Chondrocyte (in vitro differentiated cells): ENCODE data around the gene LPIN3. TPM values are rescaled to one million over a fixed set of nuclear protein-coding genes. Genes with fewer than 3 reads are reported as not detected.

Source experiments
- DNase-seq: peaks from one replicate; pipeline ENCODE4 v3.0.0; 2021; ENCODE audit warnings: mixed read lengths, low spot score
- H3K27ac Mint-ChIP-seq: one replicate; pipeline ENCODE4 v1.8.0; 2021; ENCODE audit warnings: mild to moderate bottlenecking, moderate library complexity, mixed read lengths; ENCODE audit not compliant: unreplicated experiment
- H3K27me3 Mint-ChIP-seq: 2 replicates; pipeline ENCODE4 v1.8.0; 2021; ENCODE audit warnings: low read depth, mixed read lengths
- H3K36me3 Mint-ChIP-seq: 2 replicates; pipeline ENCODE4 v1.8.0; 2021; ENCODE audit warnings: low read depth, mixed read lengths
- H3K4me1 Mint-ChIP-seq: 2 replicates; pipeline ENCODE4 v1.8.0; 2021; ENCODE audit warnings: low read depth, mild to moderate bottlenecking, mixed read lengths
- H3K4me3 Mint-ChIP-seq: one replicate; pipeline ENCODE4 v1.8.0; 2021; ENCODE audit warnings: mild to moderate bottlenecking, moderate library complexity, mixed read lengths; ENCODE audit not compliant: unreplicated experiment
- H3K9me3 Mint-ChIP-seq: 2 replicates; pipeline ENCODE4 v1.8.0; 2021; ENCODE audit warnings: low read depth, mixed read lengths
- total RNA-seq: library from RNA; stranded (reverse); gene quantifications from 3 replicates; pipeline ENCODE4 v1.2.1, GENCODE V29; 2021
- TF ChIP-seq, protein P1 (sequence below): fragments of 200-600 bp; sonication (generic); IDR thresholded peaks from 2 replicates; pipeline ENCODE4 v1.5.0; 2021; ENCODE audit warnings: antibody characterized with exemption, mild to moderate bottlenecking, moderate library complexity

The LPIN3 gene
- total RNA-seq, 1 donor from 2014 or later = 3.3 TPM

DNA sequence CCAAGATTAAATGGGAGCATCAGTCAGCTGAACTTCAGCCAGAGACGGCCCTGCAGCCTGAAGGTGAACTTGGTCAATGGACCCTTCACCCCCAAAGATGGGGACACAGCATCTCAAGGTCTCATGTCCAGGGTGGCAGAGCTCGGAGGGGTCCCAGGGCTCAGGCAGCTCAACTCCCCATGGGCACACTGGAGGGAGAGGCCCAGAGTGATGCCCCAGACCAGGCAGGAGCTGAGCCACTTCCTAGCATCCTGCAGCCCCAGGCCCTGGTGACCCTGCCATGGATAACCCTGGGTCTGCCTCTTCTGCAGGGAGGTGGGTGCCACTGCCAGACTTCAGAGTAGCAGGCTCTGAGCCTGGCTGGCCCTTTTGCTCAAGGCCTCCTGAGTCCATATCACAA is 53.5 kb downstream of the LPIN3 start:
- TF ChIP-seq, protein P1, sequence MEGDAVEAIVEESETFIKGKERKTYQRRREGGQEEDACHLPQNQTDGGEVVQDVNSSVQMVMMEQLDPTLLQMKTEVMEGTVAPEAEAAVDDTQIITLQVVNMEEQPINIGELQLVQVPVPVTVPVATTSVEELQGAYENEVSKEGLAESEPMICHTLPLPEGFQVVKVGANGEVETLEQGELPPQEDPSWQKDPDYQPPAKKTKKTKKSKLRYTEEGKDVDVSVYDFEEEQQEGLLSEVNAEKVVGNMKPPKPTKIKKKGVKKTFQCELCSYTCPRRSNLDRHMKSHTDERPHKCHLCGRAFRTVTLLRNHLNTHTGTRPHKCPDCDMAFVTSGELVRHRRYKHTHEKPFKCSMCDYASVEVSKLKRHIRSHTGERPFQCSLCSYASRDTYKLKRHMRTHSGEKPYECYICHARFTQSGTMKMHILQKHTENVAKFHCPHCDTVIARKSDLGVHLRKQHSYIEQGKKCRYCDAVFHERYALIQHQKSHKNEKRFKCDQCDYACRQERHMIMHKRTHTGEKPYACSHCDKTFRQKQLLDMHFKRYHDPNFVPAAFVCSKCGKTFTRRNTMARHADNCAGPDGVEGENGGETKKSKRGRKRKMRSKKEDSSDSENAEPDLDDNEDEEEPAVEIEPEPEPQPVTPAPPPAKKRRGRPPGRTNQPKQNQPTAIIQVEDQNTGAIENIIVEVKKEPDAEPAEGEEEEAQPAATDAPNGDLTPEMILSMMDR = no peak
- no peak overlapping the region for H3K4me3 Mint-ChIP-seq
- H3K4me1 Mint-ChIP-seq = peaks cover 11% of the 10 kb centered on the region
- H3K27me3 Mint-ChIP-seq = no peaks in the 10 kb centered on the region
- H3K36me3 Mint-ChIP-seq = no peaks in the 10 kb centered on the region
- no peak overlapping the region for H3K27ac Mint-ChIP-seq
- no peak for DNase-seq
- no peaks in the 10 kb centered on the region for H3K9me3 Mint-ChIP-seq

DNA sequence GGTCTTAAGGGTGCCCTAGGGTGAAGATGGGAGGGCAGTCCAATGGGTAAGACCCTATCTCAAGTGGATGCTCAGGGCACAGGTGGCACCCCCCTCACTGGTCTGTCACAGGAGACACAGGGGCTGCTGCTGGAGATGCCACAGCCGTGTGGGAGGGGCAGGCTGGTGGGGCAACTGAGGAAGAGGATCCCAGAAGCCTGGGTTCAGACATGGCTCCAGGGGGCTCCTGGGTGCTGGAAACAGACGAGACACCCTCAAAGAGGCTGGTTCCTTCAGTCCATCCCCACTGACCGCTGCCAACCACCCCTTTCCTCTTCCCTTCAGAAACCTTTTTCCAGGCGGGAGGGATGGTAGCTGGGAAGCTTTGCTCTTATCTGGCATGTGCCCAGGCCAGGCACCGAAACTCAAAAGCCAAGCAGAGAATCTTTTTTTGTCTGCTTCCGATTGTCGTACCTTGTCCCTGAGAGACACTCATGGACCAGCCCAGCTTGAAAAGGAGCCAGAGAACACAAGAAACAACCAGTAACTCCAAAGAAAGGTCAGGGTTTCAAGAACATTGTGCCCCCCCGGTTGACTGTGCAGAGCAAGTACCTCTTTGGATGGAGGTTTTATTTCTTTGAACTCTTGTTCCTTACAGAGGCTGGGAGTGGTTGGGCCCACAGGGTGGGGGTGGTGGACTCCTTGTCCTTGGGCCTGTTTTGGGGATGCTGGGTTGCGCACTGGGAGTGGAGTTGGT is 54.5 kb downstream of the LPIN3 start:
- no peak overlapping the region for H3K27ac Mint-ChIP-seq
- H3K36me3 Mint-ChIP-seq = no peaks in the 10 kb centered on the region
- TF ChIP-seq, protein P1 = no peak
- no peak for DNase-seq
- no peaks in the 10 kb centered on the region for H3K27me3 Mint-ChIP-seq
- H3K4me1 Mint-ChIP-seq = peaks cover 11% of the 10 kb centered on the region
- H3K4me3 Mint-ChIP-seq = no peak overlapping the region
- no peaks in the 10 kb centered on the region for H3K9me3 Mint-ChIP-seq

DNA sequence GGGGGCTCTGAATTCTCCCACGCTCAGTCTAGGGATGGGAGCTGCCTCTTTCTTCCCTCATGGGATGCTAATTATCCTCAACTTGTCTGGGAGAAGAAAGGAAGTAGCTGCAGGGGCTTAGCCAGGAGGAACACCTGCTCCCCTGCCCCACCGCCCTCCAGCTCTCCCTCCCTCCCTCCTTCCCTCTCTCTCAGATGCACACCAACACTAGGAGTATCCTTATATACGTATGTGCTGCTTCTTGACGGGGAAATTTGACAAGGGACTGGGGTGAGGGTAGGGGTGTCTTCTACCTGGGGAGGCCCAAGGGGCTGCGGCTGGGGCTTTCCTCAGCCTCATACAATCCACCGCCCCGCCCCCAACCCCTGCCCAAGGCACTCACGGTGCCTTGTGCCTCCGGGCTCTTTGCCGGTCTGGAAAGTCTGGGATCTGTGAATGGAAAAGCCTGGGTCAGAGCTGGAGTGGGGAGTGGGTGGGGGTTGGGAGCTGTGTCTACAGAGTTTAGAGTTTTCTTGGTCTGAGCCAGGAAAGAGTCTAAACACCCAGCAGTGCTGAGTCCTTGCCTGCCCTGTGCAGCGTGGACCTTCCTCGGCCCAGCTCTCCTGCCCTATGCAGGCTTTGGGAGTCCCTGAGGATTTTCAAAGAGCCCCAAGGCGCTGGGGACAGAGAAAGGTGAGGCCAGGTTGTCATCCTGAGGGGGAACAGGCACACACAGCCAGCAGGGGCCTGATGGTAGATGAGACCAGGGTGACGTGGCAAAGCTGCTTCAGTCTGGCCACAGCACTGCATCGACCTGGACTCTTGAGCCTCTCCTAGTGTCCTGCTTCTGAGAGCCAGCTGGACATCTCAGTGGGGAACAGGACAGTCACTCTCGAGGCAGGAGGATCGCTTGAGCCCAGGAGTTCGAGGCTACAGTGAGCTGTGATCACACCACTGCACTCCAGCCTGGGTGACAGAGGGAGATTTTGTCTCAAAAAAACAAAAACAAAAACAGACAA is 55.3 kb downstream of the LPIN3 start:
- Mint-ChIP-seq H3K4me1 (peaks cover 11% of the 10 kb centered on the region), H3K27ac (no peak overlapping the region), H3K9me3 (no peaks in the 10 kb centered on the region), H3K4me3 (no peak overlapping the region), H3K36me3 (no peaks in the 10 kb centered on the region), H3K27me3 (no peaks in the 10 kb centered on the region)
- TF ChIP-seq, protein P1 = no peak
- DNase-seq = no peak

DNA sequence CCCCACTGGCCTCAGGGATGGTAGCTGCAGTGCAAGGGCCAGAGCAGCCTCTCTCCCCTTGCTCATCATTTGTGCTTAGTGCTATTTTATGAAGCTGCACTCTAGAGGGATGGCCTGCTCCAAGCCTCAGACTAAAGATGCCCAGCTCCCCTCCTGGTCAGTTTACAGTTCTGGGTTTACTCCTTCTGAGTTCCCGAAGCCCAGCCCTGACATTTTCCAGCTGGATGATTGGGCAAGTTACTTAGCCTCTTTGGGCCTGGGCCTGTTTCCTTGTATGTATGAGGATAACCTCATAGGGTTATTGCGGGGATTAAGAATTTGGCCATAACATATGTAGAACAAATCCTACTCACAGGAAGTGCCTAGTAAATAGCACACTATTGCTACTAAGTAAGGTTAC is 57.8 kb downstream of the LPIN3 start:
- Mint-ChIP-seq H3K9me3 (no peaks in the 10 kb centered on the region), H3K36me3 (peaks cover 2% of the 10 kb centered on the region), H3K4me3 (no peak overlapping the region), H3K4me1 (peaks cover 3% of the 10 kb centered on the region), H3K27ac (no peak overlapping the region), H3K27me3 (no peaks in the 10 kb centered on the region)
- TF ChIP-seq, protein P1 = no peak
- no peak for DNase-seq

DNA sequence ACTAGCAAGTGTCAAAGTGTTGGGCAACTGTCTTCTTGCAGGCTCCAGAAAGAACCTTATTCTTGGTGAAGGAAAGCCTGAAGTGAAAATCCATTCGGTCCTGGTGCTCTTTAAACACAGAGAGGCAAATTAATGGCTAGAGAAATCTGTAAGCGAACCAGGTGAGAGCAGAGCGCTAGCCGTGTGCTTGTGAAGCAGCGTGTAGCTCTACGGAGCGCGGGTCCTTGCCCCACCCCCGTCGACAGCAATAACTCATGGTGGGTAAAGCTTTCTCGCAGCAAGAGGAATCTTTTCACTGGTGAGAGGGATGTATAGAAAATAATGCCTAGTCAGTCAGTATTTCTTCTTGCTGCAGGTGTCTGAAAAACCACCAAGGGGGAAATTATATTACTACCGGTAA is 63.0 kb downstream of the LPIN3 start:
- H3K4me1 Mint-ChIP-seq = no peaks in the 10 kb centered on the region

More for the DNA sequence above, 63.0 kb downstream of the LPIN3 start:
- DNase-seq = no peak
- TF ChIP-seq, protein P1 = no peak
- H3K27me3 Mint-ChIP-seq = no peaks in the 10 kb centered on the region
- H3K9me3 Mint-ChIP-seq = no peaks in the 10 kb centered on the region
- H3K4me3 Mint-ChIP-seq = no peak overlapping the region
- H3K36me3 Mint-ChIP-seq = peaks cover 23% of the 10 kb centered on the region
- H3K27ac Mint-ChIP-seq = no peak overlapping the region
